ENCODE data around the gene USP30.

DNA sequence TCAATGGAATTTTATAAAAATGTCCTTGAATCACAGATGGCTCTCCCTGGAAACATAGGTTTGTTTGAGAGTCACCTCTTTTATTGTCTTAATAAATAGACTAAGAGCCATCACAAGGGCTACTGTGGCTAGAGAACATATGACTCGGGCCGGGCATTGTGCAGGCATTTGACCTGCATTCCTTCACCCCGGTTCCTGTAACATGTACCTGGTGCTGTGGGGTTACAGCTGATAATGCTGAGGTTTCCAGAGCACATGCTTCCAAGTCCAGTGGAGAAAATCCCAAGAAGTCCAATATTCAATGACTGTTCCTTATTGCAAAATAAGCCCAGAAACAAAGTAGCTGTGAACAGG lies 63.0 kb downstream of the USP30 start:
- TF ChIP-seq CTCF (conservative IDR thresholded peaks at IDR 0.05), result no peak
- TF ChIP-seq EZH2 (IDR thresholded peaks at IDR 0.05; ENCODE audit: low read depth), result no peak
